ENCODE data around the gene SPON1.
"Not testable (repeated sequence)": the region's sequence is repeated elsewhere in the genome, so short reads cannot be mapped to it uniquely, and the experiment has no call there.

The SPON1 gene

DNA sequence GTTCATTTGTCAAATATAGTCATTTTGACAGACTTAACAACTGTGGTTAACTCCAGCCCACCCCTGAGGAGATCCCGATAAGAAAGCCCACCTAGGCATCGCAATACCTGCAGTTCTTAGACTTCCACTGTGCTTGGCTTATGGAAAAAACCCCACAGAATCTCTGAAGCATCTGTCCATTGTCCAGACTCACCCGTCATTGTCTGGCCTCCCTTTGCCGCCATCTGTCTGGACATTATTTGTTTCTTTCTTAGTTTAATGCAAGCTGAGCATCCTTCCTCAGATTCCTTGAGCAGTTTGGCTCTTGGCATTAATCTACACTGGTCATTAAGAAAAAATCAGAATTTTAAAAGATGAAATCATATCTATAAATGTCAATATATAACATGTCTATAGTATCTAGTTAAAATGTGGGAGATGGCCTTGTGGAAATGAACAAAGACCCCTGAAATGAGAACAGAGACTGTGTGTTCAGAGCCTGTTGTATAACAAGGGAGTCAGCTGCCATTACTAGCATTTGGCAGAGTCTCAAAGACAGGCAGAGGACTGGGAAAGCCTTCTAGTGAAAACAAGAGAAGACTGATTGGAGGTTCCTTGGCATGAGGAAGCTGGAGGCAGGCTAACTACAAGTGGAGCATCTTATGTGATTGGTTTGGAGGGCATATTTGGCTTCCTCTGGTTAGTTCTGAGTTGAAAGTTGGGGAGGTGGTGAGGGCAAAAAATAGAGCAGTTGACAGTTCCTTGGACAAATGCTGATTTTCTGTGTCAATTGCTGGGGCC lies 80.4 kb downstream of the SPON1 start:
- DNase-seq, result no peak

DNA sequence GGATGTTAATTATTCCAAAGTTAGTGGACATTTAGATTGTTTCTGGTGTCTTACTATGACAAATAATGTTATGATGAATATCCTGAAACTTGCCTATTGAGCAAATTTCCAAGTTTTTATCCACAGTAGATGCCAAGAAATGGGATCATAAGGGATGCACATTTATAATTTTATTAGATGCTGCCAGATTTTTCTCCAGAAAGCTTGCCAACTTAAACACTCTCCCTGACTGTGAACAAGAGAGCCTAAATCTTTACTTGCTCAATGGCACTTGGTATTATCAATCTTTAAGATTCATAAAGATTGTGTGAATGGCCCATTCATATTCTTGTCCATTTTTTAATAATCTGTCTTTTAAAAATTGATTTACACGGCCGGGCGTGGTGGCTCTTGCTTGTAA lies 82.4 kb downstream of the SPON1 start:
- DNase-seq, result no peak

DNA sequence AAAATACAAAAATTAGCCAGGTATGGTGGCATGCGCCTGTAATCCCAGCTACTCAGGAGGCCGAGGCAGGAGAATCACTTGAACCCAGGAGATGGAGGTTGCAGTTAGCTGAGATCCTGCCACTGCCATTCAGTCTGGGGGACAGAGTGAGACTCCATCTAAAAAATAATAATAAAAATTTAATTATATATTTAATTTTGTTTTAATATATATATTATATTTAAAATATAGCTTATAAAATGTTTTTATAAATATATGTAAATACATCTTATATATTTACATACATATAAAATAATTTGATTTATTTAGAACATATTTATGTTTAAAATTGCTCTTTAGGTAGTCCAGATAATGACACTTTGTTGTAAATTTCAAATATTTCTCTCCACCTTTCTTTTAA lies 82.9 kb downstream of the SPON1 start:
- DNase-seq, result no peak

DNA sequence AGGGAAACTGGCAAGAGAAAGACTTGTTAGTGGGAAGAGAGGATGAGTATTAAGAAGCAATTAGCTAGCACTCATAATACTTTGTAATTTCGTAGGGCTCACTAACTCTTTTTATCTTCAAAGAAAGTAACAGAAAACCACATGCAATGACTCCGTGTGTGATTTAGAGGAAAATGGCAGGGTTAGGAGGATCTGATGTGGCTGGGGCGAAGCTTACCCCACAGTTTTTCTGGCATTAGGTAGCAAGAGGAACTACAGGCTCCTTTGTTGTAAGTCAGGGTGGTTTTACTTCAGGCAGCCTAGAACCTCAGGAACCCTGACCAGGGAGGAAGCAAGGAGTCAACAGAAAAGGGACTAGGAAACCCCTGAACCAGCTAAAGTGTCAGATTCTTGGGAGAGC lies 89.7 kb downstream of the SPON1 start:
- no peak for DNase-seq

DNA sequence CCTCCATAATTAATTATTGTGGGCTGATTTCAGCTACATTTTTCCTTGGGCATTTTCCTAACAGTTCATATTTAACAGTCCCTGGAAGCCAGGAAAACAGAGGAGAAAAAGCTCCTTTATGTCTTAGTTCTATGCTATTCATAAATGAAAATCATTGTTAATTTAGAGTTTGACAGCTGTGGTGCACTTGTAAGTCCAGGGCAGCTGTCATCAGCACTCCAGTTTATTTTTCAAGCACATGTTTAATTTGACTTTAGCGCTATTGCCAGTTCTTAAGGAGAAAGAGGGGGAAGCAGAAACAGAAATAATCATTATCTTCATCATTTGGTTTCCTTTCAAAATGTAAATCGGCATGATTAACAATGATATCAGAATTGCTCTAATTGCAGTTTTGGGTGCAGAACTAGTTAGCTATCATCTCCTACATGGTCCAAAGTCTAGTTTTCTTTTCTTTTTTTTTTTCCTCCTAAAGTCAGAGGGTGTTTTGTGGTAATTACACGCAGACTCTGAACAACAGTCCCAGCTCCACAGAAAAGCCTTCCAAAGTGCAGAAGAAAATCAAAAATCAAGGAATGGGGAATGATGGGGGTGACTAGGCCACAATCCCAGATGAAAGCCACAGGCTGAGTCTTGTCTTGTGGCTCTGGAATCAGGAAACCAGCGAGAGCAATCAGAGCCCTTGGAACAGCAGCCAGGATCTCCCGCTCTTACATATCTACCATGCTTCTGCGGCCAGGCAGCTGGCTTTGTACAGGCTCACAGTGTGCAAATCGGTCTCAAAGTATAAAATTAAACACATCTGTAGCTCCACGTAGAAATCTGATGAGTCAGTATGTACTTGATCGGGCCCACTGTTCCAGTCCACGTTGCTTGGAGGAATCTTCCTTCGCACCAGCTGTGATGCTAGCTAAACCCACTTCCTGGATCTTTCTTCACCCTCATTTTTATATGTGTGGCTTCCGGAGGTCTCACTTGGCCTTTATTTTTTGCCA lies 91.9 kb downstream of the SPON1 start:
- DNase-seq, result no peak

DNA sequence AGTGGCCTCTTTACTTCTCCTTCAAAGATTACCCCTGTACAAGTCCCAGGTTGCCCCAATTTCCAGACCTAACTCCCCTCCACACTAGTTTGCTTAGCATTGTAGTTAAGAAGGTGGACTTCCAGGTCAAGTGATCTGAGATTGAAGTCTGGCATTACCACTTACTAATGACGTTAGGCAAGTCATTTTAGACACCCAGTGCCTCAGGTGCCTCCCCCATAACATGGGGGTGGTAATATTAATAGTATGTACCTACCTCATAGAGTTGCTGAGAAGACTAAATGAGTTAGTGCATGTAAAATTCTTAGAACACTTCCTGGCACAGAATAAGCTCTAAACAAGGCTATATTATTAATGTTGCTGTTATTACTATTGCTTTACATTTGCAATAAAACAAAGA lies 93.4 kb downstream of the SPON1 start:
- DNase-seq, result no peak

DNA sequence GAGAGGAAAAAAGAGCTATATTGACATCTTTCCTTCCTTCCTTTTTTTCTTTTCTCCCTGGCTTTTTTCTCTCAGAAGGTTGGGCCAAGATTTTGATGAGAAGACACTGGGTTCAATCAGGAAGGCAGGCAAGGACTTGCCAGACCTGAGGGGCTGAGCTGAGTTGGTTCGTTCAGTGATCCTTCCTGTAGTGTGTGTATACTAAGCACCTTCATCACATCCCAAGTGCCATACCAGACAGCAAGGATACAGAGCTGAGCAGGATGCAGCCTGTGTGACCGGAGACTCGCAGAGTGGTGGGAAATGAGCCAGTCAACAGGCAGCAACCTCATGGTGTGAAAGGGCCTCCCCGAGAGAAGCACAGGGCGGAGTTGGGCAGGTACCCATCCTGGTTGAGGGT lies 95.5 kb downstream of the SPON1 start:
- DNase-seq, result no peak

DNA sequence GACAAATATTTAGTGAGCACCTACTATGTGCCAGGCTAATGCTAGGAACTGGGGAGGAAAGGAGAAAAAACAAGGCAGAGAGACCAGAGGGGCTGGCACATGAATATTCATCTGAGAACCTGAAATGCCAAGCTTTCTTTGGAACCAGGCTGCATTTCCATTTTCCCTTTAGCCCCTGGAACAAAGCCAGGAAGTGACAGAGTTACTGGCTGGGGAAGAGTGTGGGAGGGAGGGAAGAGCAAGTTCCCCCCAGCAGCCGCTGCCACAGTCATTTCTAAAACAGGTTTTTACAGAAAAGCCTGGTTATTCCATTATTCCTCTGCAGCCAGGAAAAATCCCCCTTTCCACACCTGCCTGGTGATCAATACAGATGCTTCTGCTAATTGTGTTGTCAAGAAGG lies 97.0 kb downstream of the SPON1 start:
- DNase-seq, result no peak

DNA sequence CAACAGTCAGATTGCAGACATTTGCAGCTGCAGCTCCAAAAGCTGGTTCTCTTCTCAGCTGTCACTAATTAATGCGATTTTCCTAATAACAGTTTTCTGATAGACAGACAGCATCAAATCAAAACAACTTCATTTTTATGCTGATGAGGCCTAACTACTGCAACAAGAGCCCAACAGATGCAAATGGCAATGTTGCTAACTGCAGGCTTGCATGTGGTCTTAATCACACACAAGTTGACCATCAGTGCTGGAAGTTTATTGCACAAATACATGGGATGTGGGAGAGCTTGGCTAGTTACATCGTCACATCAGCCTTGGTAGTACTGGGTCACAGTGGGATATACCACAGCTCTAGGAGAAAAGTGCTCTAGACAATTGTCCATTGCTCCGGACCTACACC lies 99.2 kb downstream of the SPON1 start:
- DNase-seq, result no peak

DNA sequence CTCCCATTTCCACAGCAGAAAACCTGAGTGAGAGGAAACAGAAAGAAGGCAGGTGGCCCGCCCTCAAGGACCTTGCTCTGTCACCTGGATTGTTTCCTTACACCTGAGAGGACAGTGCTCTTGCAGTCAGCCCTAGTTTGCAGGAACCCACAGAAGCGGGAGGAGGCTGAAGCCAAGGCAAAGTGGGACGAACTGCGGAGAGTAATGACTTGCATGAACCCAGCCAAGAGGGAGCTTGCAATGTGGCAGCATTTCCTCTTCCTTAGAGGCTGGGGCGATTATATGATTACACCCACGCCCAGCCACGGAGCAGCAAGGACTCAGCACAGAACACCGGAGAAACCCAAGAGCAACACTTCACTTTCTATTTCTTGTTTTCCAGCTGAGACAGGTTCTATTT lies 102.6 kb downstream of the SPON1 start:
- no peak for DNase-seq

DNA sequence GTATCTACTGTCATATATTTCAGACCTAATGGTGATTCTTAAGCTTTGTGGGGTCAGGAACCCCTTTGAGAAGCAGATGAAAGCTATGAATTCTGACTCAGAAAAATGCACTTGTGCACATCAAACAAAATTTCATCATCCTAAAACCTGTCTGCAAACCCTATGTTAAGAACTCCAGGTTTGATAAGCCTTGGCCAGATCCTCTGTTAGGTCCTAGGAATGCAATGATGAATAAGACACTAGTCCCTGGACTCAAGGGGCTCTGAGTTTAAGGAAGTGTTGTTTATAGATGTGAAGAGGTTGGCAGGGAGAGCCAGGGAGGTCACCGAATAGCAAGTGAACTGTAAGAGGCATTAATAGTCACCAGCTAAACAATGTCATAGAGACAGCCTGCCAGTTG lies 103.2 kb downstream of the SPON1 start:
- DNase-seq, result no peak

DNA sequence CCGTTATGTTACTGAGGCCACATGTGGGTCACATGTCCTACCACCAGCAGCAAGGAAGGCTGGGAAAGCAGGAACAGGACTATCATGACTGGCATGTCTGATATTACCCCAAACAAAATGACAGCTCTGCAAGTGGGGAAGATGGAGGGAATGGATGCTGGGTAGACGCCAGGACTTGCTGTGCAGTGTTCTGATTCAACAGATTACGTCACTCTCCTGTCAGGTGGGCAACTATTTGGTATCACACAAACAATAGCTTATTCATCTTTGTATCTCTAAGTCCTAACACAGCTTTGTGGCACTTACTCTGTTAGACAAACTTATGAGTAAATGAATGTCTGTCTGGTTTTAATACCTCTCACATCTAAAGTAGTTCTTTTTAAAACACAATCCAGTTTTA lies 105.2 kb downstream of the SPON1 start:
- DNase-seq, result no peak

DNA sequence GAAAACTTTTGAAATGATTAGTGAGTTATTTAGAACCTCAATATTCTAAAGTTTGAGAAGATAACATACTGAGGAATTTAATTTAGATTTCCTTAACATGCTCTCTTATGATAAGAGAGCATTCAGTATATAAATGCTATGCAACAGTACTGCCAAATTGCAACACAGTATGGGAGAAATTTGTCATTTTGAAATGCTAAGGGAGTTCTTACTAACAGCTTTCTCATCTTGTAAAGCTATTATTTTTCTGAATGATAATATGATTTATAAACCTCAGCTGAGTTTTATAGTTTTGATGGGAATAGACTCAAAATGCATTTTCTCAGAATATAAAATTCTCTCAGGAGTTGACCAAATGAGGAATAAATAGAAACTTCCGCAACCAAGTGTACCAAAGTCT lies 108.4 kb downstream of the SPON1 start:
- DNase-seq, result no peak

DNA sequence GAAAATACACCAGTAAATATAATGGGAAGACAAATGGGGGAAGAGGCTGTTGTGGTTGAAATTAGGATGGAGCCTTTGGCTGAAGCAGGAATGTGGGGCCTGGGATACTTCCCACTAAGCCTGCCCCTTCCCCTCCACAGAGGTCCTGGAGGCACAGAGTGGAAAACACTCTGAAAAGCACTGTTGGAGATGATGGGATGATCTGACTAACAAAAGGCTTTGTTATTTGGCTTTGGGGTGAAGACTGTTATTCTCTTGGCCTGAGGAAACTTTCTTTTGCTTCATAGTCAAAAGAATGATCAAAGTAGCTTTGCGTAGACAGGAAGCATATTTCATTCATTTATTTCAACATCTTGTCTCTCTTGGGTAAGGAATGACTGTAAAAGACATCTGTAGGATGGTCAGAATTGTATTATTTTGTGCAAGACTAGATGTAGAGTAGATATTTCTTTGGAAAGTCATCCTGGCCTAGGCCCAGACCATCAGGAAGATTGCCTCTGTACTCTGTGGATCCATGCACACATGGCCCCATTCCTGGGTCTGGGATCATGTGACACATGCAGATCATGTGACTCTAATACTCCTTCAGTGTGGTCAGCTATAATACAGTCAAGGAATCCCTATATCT lies 111.4 kb downstream of the SPON1 start:
- no peak for DNase-seq

DNA sequence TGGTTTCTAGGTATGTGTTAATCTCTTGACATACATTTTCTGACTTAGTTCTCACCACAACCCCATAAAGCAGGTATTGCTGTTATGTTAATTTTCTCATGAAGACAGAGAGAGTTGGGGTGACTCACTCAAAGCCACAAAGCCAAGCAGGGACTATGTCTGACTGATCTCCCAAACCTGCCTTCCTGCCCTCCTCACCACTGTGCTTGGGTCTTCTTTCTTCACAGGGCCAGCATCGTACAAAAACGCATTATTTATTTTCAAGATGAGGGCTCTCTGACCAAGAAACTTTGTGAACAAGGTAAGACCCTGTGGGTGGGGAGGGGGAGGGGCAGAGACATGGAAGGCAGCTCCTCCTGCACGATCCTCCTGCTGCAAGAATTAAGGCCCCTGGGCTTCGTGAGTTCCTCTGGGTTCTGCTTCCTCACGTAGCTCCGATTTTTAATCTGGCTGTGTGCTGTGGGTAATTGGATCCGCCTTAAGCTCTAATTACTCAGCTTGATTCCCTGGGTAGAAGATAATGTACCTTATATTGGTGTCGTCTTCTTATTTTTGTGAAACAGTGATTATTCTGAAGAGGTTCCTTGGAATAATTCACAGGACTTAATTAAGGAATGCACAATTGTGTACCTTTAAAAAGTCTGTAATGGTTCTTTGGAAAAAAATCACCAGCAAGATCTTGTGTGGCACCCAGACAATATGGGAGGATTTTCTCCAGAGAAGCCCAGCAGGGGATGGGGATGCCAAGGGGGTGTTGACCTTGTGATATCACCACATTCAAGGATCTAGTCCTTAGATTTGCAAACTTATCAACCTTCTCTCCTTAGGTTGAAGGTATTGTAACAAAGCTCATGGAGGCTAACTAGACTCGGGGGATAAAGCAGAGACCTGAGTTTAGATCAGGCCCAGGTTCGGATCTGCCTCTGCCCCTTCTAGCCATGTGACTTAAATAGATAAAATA lies 112.9 kb downstream of the SPON1 start:
- peak; percentile 48 for DNase-seq

DNA sequence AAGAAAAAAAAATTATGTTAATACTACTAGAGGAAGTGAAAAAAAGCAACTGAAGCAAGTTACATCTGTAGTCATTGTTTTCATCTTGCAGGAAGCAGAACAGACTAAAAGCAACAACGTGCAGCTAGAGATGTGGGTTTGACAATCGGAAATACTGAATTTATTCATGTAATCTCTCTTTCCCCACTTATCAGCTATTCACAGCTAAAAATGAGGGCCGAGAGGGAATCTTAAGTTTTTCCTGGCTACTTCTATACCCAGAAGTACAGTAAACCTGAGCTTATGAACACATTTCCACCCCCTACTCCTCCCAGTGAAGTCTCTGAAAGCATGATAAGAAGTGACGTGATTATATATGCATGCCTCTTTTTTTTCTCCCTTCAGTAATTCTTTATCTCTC lies 116.5 kb downstream of the SPON1 start:
- DNase-seq, result no peak

DNA sequence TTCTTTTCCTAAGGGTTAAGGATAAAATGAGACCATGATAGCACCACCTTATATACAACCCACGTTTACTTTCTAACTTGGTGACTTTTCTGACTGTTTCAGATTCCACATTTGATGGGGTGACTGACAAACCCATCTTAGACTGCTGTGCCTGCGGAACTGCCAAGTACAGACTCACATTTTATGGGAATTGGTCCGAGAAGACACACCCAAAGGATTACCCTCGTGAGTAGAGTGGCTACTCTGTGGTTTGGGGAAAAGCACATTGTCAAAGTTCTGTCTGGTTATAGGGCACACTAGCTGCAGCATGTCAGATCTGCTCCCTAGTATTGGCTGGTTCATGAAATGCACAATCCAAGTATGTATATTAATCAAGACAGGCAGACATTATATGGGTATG lies 117.3 kb downstream of the SPON1 start:
- DNase-seq, result no peak

DNA sequence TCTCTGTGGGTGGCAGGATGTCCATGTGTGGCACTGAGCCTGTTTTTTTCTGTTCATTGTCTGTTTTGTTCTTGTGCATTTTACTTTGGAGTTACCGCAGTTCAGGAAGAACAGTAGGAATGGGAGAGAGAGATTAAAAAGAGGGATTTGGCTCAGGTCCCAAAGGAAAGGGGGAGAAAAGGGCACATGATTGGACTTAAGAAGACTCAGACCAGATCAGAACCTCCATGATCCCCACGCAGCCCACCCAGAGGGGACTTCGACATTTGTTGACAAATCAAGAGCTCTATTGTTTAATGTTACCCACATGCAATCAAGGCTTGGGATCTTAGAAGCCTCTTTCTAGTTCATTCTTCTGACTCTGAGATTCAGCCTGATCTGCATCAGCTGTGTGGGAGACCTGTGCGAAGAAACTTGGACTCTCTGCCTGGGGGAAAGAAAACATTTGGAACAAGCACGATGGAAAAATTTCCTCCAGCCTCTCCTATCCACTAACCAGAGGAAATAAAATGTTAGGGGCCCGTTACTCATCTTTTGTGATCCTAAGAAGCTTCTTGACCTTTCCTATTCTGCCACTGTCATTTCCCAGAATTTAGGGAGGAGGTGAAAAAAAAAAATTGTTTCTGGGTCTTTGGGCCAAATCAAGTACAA lies 119.2 kb downstream of the SPON1 start:
- DNase-seq, result no peak

DNA sequence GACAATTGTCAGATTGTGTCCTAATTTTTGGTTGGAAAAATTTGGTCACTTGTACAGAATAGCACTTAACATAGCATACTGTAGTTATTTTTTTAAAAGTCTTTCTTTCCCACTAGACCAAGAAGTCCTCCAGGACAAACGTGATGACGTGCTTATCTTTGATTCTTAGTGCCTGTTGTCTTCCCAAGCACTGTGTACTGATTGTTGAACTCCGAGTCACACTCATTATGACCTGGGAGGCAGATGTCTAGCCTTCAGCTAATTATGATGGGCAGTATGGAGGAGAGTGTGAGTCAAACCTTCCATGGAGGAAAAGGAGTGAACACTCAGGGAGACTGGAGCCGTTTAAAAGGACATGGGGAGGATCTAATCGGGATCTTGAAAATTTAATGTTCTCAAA lies 119.8 kb downstream of the SPON1 start:
- DNase-seq, result no peak

DNA sequence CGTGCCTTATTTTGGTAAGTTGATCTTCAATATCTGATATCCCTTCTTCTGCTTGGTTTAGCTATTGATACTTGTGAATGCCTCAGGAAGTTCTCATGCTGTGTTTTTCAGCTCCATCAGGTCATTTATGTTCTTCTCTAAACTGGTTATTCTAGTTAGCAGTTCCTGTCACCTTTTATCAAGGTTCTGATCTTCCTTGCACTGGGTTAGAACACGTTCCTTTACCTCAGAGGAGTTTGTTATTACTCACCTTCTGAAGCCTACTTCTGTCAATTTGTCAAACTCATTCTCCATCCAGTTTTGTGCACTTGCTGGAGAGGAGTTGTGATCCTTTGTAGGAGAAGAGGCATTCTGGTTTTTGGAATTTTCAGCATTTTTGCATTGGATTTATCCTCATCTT lies 126.3 kb downstream of the SPON1 start:
- DNase-seq, result not testable (repeated sequence)

DNA sequence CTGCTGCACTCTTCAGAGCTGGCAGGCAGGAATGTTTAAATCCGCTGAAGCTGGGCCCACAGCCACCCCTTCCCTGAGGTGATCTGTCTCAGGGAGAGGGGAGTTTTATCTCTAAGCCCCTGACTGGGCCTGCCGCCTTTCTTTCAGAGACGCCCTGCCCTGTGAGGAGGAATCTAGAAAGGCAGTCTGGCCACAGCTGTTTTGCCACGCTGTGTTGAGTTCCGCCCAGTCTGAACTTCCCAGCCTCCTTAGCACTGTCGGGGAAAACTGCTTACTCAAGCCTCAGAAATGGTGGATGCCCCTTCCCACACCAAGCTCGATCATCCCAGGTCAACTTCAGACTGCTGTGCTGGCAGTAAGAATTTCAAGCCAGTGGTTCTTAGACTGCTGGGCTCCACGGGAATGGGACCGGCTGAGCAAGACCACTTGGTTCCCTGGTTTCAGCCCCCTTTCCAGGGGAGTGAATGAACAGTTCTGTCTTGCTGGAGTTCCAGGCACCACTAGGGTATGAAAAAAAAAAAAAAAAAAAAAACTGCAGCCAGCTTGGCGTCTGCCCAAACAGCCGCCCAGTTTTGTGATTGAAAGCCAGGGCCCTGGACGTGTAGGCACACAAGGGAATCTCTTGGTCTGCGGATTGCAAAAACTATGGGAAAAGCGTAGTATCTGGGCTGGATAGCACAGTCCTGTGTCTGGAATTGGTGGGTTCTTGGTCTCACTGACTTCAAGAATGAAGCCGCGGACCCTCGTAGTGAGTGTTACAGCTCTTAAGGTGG lies 127.4 kb downstream of the SPON1 start:
- no peak for DNase-seq

Data from activated CD8-positive, alpha-beta memory T cell treated with anti-CD3 and anti-CD28 coated beads, Interleukin-2, amount 50 U/mL, for 4 hours (primary cell).